ENCODE results near the gene ST6GAL2. TPM values are rescaled to one million over a fixed set of nuclear protein-coding genes. Genes with fewer than 3 reads are reported as not detected.

The ST6GAL2 gene
- total RNA-seq, 2 donors from 2014 or later: 0.52 TPM; not detected in 1

DNA sequence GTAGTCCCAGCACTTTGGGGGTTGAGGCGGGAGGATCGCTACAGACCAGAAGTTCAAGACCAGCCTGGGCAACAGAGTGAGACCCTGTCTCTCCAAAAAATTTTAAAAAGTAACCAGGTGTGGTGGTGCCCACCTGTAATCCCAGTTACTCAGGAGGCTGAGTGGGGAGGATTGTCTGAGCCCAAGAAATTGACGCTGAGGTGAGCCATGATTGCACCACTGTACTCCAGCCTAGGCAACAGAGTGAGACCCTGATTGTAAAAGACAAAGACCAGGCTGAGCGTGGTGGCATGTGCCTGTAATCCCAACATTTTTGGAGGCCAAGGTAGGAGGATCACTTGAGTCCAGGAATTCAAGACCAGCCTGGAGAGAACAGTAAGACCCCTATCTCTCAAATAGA is 7.8 kb downstream of the ST6GAL2 start:
- H3K27me3 ChIP-seq: no peaks in the 10 kb centered on the region
- DNase-seq (no peak), ATAC-seq (no peak)
- intact Hi-C loops (cut with DNase I): no loop called here
- no peaks in the 10 kb centered on the region for H3K9me3 ChIP-seq
- no peak for TF ChIP-seq POLR2A (IDR thresholded peaks at IDR 0.05)
- TF ChIP-seq, protein P1, sequence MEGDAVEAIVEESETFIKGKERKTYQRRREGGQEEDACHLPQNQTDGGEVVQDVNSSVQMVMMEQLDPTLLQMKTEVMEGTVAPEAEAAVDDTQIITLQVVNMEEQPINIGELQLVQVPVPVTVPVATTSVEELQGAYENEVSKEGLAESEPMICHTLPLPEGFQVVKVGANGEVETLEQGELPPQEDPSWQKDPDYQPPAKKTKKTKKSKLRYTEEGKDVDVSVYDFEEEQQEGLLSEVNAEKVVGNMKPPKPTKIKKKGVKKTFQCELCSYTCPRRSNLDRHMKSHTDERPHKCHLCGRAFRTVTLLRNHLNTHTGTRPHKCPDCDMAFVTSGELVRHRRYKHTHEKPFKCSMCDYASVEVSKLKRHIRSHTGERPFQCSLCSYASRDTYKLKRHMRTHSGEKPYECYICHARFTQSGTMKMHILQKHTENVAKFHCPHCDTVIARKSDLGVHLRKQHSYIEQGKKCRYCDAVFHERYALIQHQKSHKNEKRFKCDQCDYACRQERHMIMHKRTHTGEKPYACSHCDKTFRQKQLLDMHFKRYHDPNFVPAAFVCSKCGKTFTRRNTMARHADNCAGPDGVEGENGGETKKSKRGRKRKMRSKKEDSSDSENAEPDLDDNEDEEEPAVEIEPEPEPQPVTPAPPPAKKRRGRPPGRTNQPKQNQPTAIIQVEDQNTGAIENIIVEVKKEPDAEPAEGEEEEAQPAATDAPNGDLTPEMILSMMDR (IDR thresholded peaks at IDR 0.05): no peak
- 84 to 93% methylated on average over 4 of the region's 4 CpGs for WGBS, 2 donors
- no peak overlapping the region for H3K4me3 ChIP-seq
- H3K27ac ChIP-seq: no peak overlapping the region
- no peaks in the 10 kb centered on the region for H3K4me1 ChIP-seq
- H3K36me3 ChIP-seq (replicated peaks in 1 of 2; ENCODE audit: insufficient read depth in 1 of 2, low read depth in 2 of 2): no peaks in the 10 kb centered on the region

DNA sequence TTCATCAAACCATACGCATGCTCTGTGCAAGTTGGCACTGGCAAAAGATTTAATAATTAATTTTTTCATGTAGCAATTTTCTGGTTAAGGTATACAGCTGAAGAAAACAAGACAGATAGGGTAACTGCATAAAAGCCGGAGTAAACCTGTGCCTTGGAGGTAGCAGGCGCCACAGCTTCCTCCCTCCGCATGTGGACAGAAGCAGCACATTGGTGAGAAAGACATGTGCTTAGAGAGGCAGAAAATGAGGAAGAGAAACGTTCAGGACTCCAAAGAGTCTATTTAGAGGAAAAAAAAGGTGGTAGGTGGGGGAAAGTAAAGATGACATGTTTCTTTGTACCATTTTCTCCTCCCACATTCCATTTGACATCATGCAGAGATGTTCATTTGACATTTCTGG is 9.3 kb downstream of the ST6GAL2 start:
- DNase-seq (no peak), ATAC-seq (no peak)
- no peak overlapping the region for H3K27ac ChIP-seq
- 53 to 59% methylated on average over 5 of the region's 5 CpGs for WGBS, 2 donors
- intact Hi-C loops (cut with DNase I): no loop called here
- H3K27me3 ChIP-seq: no peaks in the 10 kb centered on the region
- no peak overlapping the region for H3K4me3 ChIP-seq
- no peaks in the 10 kb centered on the region for H3K36me3 ChIP-seq (replicated peaks in 1 of 2; ENCODE audit: insufficient read depth in 1 of 2, low read depth in 2 of 2)
- H3K9me3 ChIP-seq: no peaks in the 10 kb centered on the region
- TF ChIP-seq, protein P1 (IDR thresholded peaks at IDR 0.05): no peak
- TF ChIP-seq POLR2A (IDR thresholded peaks at IDR 0.05): no peak
- no peaks in the 10 kb centered on the region for H3K4me1 ChIP-seq

DNA sequence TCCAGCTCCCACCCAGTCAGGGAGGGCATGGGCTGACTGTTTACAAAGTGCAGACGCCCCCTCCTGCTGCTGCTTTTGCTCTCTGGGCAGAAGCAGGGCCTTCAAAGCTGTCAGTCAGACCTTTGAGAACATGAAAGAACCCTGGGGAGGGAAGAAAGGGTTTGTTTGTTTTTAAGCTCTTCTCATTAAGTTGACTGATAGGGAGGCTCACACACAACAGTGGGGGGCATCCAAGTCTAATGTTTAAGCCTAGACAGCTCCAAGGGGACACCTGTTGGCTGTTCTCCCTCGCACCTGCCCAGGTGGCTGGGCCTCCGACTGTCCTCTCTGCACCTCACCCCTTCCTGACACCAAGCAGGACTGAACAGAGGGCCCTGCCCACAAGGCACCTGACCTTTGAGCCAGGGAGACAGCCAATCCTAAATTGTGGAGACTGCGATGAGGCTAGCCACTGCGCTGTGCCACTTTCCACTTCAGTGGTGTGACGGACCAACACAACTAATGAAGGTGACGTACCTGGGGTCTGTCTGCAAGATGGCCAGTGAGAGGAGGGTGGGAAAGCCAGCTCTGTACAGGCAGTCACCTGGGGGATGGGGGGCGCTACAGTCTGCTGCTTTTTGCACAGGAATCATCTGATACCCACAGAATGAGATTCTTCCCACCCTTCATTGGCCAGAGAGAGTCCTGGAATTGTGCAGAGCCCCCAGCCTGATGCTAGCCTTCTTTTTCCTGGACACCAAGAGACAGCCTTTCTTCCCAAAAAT is 16.3 kb downstream of the ST6GAL2 start:
- Histone ChIP-seq H3K27ac (no peak overlapping the region), H3K4me3 (no peak overlapping the region), H3K27me3 (no peaks in the 10 kb centered on the region), H3K36me3 (replicated peaks in 1 of 2; ENCODE audit: insufficient read depth in 1 of 2, low read depth in 2 of 2) (no peaks in the 10 kb centered on the region), H3K9me3 (no peaks in the 10 kb centered on the region), H3K4me1 (no peaks in the 10 kb centered on the region)
- intact Hi-C loops (cut with DNase I): no loop called here
- DNase-seq (no peak), ATAC-seq (no peak)
- 62 to 75% methylated on average over 6 to 8 of the region's 8 CpGs for WGBS, 2 donors
- TF ChIP-seq, protein P1 (IDR thresholded peaks at IDR 0.05): no peak
- no peak for TF ChIP-seq POLR2A (IDR thresholded peaks at IDR 0.05)

DNA sequence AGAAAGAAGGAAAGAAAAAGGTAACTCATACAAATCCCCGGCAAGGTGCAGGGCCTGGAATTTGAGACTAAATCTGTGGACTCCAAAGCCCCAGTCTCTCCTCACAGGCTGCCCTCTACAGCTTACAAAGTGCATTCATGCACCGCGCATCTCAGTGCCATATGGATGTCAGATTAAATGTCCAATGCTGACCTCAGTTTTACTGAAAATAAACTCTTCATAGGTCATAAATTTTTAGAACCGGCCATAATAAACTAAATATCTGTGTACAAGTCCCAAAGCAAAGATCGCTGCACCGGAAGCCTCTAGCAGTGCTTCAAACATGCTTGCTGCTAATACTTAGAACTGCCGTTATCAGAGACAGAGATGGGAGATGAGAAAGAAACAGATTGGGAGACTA is 17.7 kb downstream of the ST6GAL2 start:
- Histone ChIP-seq H3K27ac (no peak overlapping the region), H3K4me1 (no peaks in the 10 kb centered on the region), H3K4me3 (no peak overlapping the region), H3K27me3 (no peaks in the 10 kb centered on the region), H3K9me3 (no peaks in the 10 kb centered on the region), H3K36me3 (replicated peaks in 1 of 2; ENCODE audit: insufficient read depth in 1 of 2, low read depth in 2 of 2) (no peaks in the 10 kb centered on the region)
- ATAC-seq (no peak), DNase-seq (no peak)
- intact Hi-C loops (cut with DNase I): no loop called here
- WGBS, 2 donors: 53 to 57% methylated on average over 7 of the region's 7 CpGs
- TF ChIP-seq, protein P1 (IDR thresholded peaks at IDR 0.05): peak in 4 of 7 experiments; percentile 20 to 41 (median 40)
- TF ChIP-seq POLR2A (IDR thresholded peaks at IDR 0.05): no peak

Data from body of pancreas (tissue), 4 donors.